Endothelial cell of hepatic sinusoid (primary cell): ENCODE measurements around the gene SMIM15.

Experiments used
- in situ Hi-C: cut with HindIII; loops from 2 replicates; pipeline ENCODE4 v1.10.0; 2017; ENCODE audit warnings: low sequenced_read_pairs

Gene SMIM15

GRCh38 chr5:61162832-61163567, 732 bp upstream of the SMIM15 start:
- in situ Hi-C loops = no loop called here

GRCh38 chr5:61160497-61160896, 1.8 kb downstream of the SMIM15 start:
- in situ Hi-C loops = no loop called here

- in situ Hi-C loops = no loop called here
Measured at GRCh38 chr5:61159836-61160235, 2.4 kb downstream of the SMIM15 start.

- in situ Hi-C loops = no loop called here
Measured at GRCh38 chr5:61159070-61159469, 3.2 kb downstream of the SMIM15 start.

GRCh38 chr5:61151893-61152292, 10.4 kb downstream of the SMIM15 start:
- in situ Hi-C loops = no loop called here

GRCh38 chr5:61148515-61148914, 13.8 kb downstream of the SMIM15 start:
- in situ Hi-C loops = no loop called here

GRCh38 chr5:61142811-61143210, 19.5 kb downstream of the SMIM15 start:
- in situ Hi-C loops = no loop called here

GRCh38 chr5:61142391-61142790, 19.9 kb downstream of the SMIM15 start:
- in situ Hi-C loops = no loop called here

GRCh38 chr5:61141801-61142200, 20.5 kb downstream of the SMIM15 start:
- in situ Hi-C loops = no loop called here

- in situ Hi-C loops = loop anchor here (5.0 kb wide), 2 partner anchors 63 to 87 kb away; no protein-coding TSS in a partner anchor
Measured at GRCh38 chr5:61139931-61140330, 22.3 kb downstream of the SMIM15 start.

GRCh38 chr5:61139094-61139873, 23.0 kb downstream of the SMIM15 start:
- in situ Hi-C loops = loop anchor here (5.0 kb wide), 2 partner anchors 62 to 88 kb away; no protein-coding TSS in a partner anchor

GRCh38 chr5:61137835-61138234, 24.4 kb downstream of the SMIM15 start:
- in situ Hi-C loops = loop anchor here (5.0 kb wide), 2 partner anchors 61 to 89 kb away; no protein-coding TSS in a partner anchor

GRCh38 chr5:61132559-61132958, 29.7 kb downstream of the SMIM15 start:
- in situ Hi-C loops = no loop called here

- in situ Hi-C loops = no loop called here
Measured at GRCh38 chr5:61130289-61130688, 32.0 kb downstream of the SMIM15 start.

- in situ Hi-C loops = no loop called here
Measured at GRCh38 chr5:61123145-61123544, 39.1 kb downstream of the SMIM15 start.

- in situ Hi-C loops = no loop called here
Measured at GRCh38 chr5:61120534-61120933, 41.7 kb downstream of the SMIM15 start.

GRCh38 chr5:61119066-61119465, 43.2 kb downstream of the SMIM15 start:
- in situ Hi-C loops = no loop called here

- in situ Hi-C loops = no loop called here
Measured at GRCh38 chr5:61115968-61116367, 46.3 kb downstream of the SMIM15 start.

- in situ Hi-C loops = no loop called here
Measured at GRCh38 chr5:61114441-61114840, 47.8 kb downstream of the SMIM15 start.
